ENCODE results near the gene TBC1D2B.

TBC1D2B gene

DNA sequence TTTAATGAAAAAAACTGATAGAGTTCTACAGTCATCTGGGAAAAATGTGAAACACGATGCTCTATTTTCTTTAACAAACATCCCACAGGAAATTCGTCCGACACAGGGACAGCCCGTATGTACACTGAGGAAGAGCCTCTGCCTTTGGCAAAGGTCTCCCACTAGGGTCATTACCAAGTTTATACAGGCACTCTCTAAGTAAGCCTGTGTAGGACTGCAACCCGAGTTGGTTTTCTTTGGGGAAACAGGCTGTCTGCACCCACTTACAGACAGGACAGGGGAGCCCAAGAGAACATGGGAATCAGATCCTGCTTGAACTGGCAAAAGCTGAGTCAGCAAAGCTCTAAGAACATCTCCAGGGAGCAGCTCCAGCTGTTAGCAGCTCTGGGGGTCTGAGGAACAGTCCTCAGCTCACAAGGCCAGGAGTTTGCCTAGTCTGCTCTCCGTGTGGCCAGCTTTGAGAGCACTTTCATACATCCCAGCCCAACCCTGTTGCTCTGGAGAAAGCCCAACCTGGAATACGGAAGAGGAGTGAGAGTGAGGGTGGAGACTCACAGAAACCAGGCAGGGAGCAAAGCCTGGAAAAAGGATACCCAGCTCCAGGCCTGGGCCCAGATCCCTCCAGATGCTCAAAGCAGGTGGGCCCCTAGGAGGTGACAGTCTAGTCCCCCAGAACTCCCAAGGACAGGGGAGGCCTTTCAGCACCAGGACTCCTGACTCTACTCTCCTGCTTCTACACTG lies 1.9 kb downstream of the TBC1D2B start:
- no peak for FAIRE-seq
- DNase-seq (ENCODE audit: extremely low spot score, insufficient read length, low read depth) = no peak

DNA sequence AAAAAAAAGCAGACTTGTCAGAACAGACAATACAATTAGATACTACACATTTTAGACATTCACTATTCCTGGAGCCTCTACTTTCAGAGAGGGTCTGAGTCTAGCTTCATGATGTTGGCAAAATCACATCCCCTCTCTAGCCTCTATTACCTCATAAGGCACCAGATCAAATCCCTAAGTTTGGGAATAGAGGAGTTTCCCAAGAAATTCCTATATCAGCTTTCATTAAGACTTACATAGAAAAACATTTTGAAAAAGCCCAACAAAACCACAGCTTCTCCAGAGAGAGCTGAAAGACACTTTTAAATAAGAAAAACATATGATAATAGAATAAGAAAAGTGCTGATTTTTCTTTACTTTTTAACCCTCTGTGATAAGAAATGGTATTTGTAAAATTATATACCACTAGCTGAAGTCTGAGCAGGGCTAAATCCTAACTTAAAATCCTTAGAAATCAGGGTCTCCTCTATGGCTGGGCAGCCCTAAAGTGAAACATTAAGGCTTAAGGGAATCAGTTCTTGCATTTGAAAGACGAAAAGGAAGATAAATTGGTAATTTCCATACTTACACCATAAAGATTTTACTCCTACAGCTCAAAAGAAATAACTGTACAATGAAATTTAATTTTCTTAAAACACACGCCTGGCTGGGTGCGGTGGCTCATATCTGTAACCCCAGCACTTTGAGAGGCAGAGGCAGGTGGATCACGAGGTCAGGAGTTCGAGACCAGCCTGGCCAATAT lies 4.3 kb downstream of the TBC1D2B start:
- no peak for DNase-seq (ENCODE audit: extremely low spot score, insufficient read length, low read depth)
- FAIRE-seq = no peak

DNA sequence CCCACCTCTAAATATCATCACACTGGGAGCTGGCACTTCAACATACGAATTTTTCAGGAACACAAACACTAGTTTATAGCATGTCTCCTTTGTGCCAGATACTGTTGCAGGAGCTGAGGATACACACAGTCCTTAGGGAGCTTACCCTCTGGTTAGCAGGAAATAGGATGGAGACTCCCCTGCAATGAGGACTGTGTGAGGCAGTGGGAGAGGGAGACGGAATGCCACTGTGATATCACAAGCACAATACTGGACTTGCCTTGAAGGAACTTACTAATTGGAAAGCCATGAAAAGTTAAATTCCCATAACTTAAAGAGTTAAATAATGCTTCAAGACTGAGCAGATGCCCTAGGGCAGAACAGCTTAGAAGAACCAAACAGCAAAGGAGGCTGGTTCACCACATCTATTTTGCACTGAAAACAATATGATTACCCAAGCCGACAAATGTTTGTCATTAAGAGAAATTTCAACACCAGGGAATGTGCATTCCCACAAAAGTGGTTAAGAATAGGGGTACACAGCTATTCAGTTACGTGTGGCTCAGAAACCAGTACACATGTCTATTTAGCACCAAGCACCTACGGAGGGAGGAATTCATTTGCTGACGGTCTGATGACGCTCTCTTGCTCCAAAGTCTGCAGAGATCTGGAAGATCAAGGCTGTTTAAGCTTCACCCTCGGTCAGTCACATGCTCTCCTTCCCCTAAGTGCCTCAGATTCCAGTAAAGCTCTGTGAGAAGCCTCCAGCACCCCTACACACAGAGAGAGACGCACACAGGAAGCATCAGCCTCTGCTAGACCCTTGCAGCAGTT lies 5.2 kb downstream of the TBC1D2B start:
- DNase-seq (ENCODE audit: extremely low spot score, insufficient read length, low read depth) (no peak), FAIRE-seq (no peak)

DNA sequence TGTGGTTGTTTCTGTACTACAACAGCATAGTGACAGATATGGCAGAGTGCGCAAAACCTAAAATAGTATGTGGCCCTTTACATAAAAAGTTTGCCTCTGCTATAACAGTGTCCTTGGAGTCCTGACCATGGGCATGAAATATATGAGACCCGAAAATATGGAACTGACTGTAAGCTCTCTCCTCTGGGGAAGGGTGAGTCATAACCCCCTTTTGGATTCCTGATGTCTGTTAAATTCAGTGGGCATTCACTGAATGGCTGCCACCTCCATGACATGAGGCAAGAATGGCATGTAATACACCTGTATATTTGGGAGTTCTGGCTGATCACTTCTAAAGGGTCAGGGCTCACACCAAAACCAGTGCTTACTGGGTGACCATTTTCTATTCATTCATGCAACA lies 6.1 kb downstream of the TBC1D2B start:
- DNase-seq (ENCODE audit: extremely low spot score, insufficient read length, low read depth) = no peak
- no peak for FAIRE-seq

- DNase-seq (ENCODE audit: extremely low spot score, insufficient read length, low read depth) (no peak), FAIRE-seq (no peak)
Observed at GRCh38 chr15:78070049-78070700, 7.3 kb downstream of the TBC1D2B start.

- DNase-seq (ENCODE audit: extremely low spot score, insufficient read length, low read depth) (no peak), FAIRE-seq (no peak)
Observed at GRCh38 chr15:78069462-78070029, 8.0 kb downstream of the TBC1D2B start.

DNA sequence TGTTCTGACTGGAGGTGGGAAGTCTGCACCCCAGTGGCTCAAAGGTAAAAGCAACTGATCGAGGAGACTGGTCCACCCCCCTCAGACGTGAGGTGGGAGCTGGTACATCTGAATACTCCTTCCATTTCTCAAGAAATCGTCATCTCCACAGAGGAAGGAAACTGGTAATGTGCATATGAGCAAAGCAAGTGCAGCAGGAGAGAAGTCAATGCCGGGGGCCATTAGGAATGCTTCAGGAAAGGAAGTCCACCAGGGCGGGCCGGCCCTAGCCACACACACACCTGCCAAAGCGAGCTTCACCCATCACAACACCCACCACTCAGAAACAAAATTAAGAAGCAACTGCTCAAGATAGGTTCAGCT lies 8.5 kb downstream of the TBC1D2B start:
- FAIRE-seq = no peak

DNA sequence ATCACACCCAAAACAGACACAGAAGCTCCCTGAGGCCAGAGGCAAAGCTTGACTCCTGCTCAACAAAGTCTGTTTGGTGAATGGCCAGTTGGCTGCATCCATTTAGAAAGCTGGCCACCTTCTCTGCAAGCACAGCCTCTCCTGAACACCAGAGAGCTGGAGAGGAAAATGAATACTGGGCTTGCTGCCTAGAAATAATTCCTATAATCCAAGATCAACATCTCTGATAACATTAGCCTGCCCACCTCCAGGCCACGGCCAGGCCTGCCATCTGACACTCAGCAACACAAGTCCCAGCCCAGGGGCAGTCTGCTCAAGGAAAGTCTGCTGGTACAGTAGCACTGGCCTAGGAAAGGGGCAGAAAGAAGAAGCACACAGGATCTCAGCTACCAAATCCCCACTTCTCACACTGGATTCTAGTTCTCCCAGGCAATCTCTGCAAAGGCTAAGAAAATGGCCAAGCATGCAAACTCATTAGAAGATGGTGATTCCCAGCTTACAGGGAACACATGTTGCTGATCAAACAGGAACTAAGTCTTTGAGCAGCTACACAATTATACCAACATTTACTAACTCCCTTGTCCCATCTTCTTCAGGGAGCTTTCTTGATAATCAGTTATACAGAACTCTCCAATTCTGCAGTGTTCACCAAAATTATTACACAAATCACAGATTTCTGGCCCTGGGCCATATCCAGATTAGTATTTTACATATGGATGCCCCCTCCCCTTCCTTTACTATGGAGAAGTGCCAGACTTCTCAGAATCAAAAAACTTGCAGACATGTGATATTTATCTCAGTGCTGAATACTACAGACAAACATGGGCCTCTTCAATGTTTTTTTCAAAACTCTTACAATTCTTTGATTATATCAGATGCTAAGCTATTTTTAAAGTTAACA lies 9.9 kb downstream of the TBC1D2B start:
- DNase-seq (ENCODE audit: extremely low spot score, insufficient read length, low read depth) (no peak), FAIRE-seq (no peak)

More for the DNA sequence above, 8.5 kb downstream of the TBC1D2B start:
- no peak for DNase-seq (ENCODE audit: extremely low spot score, insufficient read length, low read depth)

DNA sequence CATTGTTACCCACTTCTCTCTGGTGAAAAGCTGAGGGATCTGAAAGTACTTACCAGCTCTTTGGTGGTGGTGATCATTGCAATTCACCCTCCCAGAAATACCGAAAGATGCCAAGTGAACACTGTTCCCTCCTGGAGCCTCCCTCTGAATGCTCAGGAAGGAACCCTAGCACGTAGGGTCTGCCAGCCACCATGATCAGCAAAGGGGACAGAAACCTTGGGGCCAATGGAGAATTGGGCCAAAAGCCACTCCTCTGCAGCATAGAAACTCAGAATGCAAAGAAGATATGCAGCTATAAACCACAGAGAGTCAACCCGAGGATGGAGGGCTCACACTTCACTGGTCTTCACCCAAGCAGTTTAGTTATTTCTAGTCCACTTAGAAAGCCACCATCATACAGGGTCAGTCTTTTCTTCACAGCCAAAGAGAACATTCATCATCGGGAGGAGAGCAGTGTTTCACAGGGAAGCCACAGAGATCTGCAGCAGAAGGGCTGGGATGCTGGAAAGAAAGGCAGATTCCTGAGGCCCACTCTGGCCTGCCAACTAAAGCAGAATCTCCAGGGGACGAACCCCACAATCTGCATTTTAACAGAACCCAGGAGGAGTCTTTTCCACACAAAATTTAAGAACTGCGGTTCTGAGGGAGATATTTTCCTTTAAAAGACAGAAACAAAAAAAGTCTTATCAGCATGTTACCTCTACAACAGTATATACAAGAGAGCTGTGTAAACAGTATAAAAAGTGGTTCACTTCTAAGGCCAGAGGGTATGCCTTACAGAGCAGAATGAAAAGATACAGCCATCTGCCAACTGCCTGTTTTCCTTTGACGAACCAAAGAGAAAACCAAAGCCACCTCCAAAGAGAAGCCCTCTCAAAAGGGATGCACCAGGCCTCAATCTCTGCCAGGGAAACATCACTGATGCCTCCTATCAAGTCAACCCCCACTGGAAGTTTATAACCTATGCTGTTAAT lies 11.3 kb downstream of the TBC1D2B start:
- DNase-seq (ENCODE audit: extremely low spot score, insufficient read length, low read depth) = peak; percentile 54
- peak; percentile 95 for FAIRE-seq

- DNase-seq (ENCODE audit: extremely low spot score, insufficient read length, low read depth) = no peak
- peak; percentile 41 for FAIRE-seq
Observed at GRCh38 chr15:78065284-78065872, 12.1 kb downstream of the TBC1D2B start.

GRCh38 chr15:78064544-78064943 lies 13.0 kb downstream of the TBC1D2B start:
- no peak for FAIRE-seq
- DNase-seq (ENCODE audit: extremely low spot score, insufficient read length, low read depth) = no peak

DNA sequence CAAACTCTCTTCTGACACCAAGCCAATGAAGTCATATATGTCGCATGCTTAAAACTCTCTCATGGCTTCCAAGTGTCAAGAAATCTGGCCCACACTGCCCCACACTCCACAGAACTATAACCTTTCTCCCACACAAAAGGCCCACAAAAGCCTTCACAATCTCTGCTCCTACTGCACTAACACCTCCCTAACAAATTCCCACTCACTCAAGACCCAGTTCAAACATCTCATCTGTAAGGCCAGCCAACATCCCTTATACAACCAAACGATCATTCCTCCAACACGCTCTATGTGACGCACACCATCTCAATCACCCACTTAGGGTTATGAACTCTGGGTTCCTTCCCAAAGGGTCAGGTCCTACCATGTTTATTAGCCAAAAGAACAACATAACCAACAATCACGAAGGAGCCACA lies 13.5 kb downstream of the TBC1D2B start:
- FAIRE-seq = no peak
- DNase-seq (ENCODE audit: extremely low spot score, insufficient read length, low read depth) = no peak

DNA sequence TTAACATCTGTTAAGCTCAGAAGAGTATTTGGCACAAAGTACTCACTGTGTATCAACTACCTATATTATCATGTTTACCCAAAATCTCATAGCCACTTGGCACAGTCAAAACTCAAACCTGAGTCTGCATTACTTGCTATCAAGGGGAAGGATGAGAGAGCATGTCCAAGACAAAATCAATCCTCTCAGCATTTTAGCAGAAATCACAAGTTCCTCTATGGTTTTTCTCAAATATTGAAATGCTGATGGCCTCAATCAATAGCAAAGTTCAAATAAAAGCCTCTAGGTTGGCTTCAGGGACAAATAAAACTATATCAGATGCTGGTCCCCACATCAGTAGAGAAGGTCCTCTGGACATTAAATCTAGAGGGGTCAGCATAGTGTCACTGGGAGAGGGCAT lies 14.3 kb downstream of the TBC1D2B start:
- FAIRE-seq (no peak), DNase-seq (ENCODE audit: extremely low spot score, insufficient read length, low read depth) (no peak)

DNA sequence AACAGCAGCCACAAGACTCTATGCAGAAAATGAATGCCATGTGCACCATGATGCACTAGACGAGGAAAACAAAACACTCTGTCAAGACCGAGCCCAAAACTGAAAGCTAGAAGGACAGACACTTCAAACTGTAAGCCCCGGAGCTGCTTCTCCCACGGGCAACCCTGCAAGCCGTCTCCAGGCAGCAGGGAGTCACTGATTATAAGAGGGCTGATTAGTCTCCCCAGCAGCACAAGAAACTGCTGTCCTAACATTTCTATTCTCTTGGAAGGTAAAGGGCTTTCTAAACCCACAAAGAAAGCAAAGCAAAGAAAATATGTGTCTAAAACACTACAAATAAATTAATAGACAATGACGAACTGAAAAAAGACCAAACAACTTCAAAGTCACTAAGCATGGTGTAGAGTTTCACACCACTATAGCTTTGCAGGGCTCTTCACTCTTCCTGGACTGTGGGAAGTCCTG lies 15.5 kb downstream of the TBC1D2B start:
- FAIRE-seq = peak; percentile 63

DNA sequence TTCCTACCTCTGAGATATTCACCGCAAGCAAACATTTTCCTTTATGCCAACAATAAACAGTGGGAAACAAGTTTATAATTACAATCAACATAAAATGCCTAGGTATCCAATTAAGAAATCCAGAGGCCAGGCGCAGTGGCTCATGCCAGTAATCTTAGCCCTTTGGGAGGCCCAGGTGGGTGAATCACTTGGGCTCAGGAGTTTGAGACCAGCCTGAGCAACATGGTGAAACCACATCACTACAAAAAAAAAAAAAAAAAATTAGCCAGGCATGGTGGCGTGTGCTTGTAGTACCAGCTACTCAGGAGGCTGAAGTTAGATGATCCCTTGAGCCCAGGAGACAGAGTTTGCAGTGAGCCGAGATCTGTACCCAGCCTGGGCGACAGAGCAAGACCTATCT lies 17.3 kb downstream of the TBC1D2B start:
- FAIRE-seq (no peak), DNase-seq (ENCODE audit: extremely low spot score, insufficient read length, low read depth) (no peak)

More for the DNA sequence above, 15.5 kb downstream of the TBC1D2B start:
- no peak for DNase-seq (ENCODE audit: extremely low spot score, insufficient read length, low read depth)

- DNase-seq (ENCODE audit: extremely low spot score, insufficient read length, low read depth) = no peak
- FAIRE-seq = no peak
Observed at GRCh38 chr15:78059110-78059839, 18.2 kb downstream of the TBC1D2B start.

Measured in GM18507 (cell line).